ENCODE data around the gene URB2.
"Not testable (repeated sequence)": the region's sequence is repeated elsewhere in the genome, so short reads cannot be mapped to it uniquely, and the experiment has no call there.

URB2 gene

DNA sequence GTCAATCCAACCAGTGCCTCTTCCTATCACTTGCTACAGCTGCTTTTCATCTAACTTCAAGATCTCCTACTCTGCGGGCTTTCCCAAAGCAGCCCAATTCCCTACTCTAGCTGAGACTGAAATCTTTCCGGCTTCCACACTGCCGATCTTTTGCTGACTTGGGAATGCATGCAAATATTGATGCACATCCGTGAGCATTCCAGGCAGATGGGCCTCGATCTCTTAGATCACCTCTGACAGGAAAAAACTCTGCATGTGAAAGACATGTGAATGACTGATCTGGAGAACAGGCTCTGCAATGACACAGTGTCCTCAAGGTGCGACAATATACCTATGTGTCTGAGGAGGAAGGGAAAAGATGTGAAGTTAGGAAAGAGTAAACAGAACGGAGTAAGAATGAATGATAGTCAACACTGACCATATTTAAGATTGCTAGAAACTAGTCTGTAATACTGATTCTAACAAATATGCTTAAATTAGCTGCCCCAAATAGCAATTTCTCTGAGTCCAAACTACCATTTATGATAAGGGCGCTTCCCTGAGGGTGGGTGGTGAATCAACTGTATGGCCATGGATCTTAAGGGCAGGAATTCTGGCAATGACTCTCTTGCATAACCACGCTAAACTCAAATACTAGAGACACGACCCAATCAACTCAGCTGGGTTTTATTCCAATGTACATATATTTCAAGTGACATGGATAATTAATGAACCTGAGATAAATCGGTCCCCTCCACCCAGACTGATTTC, 8.5 kb upstream of the URB2 start:
- no peak for DNase-seq

DNA sequence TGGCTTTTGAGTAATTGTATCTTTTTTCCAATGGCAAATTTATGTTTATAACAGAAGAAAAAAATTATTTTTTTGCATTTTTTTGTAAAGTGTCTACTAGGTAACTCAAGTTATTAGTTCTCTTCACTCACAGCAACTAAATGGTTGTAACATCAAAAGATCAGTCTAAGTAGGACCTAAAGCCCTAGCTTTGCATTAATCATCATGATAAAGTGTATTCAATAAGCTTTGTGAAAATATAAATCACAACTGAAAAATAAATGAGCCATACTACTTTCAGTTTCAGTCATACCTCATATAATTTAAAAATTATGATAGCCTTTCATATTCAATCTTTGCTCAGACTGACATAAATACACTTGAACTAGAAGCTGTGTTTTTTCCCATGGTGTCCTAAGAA, 7.0 kb upstream of the URB2 start:
- no peak for DNase-seq

DNA sequence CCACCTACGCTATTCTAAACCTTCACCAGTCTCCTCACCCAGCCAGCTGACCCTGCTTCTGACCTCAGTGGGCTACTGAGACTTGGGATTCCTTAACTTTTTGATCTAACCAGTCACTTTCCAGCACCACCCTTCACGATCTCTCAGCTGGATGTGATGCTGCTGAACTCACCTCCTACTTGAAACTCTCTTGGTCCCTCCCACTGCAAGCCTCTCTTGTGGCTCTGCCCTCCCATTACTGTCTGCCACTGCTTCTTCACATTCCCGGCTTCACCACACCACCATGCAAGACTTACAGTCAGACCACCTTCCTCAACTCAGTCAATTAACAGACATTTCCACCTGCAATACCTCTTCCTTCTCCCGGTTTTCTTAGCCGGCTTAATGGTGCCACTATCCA, 6.4 kb upstream of the URB2 start:
- no peak for DNase-seq

DNA sequence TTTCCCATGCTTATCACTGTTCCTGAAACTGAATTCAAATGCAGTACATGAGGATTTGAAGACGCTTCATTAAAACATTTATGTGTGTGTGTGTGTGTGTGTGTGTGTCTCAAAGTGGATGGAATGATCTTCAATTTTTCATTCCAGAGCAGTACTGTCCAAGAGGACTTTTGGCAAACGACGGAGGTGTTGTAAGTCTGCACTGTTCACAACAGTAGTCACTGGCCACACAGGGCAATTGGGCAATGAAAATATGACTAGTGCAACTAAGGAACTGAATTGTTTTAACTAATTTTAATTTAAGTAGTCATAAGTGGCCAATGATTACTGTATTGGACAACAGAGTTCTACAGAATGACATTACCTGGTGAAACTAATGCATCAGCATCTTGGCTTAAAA, 5.2 kb upstream of the URB2 start:
- no peak for DNase-seq

DNA sequence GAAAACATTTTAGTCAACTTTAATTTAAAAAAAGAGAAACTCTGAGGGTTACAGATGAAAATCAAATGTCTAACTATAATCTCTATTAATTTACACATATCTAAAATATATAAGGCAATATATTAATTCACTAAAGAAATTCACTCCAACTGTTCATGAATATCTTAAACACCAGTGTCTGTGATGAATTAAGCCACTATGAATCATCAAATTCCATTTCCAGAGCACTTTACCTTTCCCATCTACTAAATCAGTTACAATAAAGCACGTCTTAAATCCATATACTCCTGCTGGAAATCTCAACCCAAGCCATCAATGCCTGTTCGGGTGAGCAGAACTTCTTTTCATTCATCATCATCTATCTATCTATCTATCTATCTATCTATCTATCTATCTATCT, 4.4 kb upstream of the URB2 start:
- DNase-seq: no peak

DNA sequence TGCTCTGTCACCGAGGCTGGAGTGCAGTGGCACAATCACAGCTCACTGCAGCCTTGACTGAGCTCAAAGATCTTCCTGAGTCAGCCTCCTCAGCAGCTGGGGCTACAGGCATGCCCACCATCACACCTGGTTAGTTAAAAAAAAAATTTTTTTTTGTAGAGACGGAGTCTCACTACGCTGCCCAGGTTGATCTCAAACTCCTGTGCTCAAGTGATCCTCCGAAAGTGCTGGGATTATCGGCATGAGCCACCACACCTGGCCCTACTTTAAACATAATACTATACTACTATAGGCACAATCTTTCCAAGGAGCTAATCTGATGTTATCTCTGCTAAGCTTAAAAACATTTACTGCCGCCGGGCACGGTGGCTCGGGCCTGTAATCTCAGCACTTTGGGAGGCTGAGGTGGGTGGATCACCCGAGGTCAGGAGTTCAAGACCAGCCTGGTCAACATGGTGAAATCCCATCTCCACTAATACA, 3.4 kb upstream of the URB2 start:
- DNase-seq: not testable (repeated sequence)

DNA sequence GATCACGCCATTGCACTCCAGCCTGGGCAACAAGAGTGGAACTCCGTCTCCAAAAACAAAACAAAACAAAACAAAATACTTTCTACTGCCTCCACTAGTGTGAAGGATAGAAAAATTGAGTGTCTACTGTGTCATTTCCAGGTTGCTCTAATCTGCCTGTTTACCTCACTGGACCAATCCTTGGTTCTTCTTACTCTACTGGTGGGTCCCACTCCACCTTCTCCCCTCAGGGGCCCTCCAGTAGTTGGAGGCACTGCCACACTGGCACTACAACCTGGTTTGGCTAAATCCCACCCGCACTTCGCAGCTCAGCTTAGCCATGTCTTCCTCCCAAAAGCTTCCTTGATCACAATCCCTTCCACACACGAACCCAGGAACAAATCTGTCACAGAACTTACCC, 2.8 kb upstream of the URB2 start:
- no peak for DNase-seq

DNA sequence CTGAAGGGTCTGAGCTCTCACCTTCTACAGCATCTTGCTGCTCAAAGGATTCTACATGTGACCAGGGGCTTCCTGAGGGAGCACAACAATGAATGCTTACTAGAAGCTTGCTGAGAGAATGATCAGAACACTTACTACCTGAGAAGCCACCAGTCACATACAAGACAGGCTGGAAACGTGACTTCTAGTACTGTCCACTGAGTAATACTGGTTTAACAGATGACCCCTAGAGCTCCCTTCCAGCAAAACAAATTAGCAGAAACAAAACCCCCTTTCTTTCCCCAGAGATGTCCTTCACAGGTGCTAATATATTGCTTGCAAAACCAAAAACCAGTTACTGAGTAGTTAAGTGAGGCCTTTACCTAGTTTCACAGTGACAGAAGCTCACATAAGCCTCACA, 2.2 kb upstream of the URB2 start:
- no peak for DNase-seq

DNA sequence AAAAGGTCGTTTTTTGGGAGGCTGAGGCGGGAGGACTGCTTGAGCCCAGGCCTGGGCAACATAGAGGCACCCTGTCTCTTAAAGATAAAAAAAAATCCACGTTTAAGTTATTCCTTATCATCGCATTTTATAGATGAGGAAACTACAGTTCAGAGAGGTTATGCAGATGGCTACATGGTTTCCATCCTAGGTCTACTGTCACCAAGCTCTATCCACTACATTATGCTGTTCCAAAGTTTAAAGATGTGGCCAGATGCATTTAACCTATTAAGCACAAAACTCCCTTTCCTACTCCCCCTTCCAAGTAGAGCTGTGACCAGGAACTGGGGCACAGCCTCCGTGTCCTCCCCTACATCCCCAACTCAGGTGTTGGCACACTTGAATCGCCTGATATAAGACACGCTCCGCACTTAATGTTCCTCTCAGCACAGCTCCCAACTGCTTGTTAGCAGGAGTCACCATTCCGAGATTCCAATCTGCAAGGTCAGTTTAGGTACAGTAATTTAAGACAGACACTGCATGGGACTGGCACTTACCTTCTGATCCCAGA, 1.5 kb upstream of the URB2 start:
- DNase-seq: no peak

DNA sequence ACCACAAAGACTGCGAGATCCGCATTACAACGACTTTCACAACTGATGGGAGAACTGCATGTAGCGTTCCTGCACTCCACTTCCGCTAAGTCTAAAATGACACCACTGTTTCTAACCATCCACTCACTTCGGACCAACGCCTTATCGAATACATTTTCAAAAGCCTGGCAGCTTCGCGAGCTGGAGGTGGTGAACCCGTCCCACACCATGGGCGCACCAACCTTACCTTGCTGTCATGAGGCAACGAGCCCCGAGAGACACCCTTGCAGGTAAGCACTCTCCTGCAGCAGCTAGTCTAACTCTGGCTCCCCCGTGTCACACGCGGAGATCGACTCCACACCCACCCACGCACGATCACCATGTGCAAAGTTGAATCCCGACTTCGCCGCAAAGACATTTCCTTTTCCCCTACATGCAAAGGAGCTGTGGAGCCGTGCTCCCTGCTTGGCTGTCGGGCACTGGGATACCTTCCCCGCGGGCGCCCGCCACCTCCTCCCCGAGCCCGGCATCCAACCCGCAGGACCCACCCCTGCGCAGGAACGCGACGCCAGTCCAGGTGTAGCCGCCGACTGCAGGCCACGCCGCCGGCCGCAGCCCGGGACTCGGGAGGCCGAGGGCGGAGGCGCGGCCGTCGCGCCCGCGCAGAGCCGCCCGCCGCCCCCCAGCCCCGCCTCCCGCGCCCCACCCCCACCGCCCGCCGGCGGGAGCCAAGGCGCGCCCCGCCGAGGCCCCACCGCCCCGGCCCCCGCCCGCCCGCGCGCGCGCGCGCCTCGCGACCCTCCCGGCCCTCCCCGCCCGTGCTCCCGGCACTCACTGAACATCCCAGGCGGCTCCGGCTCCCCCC, 754 bp upstream of the URB2 start:
- peak; percentile 35 for DNase-seq

DNA sequence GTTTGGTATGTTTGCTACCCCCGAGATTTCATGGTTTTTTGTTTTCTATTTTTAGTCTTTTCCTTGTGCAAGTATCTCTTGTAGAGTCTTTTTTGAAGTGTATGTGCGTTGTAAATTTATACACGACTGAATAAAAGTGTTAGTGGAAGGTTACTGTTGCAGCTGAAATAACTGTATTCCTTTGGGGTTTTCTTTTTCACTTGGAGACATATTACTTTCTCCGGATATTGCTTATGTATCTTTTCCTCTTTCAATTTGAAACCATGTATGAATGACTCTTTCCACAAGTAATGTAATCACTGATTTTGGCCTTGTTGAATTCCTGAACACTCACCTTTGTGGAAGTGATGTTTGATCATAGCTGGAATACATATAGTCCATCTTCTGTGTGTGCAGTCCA, 956 bp downstream of the URB2 start:
- no peak for DNase-seq

DNA sequence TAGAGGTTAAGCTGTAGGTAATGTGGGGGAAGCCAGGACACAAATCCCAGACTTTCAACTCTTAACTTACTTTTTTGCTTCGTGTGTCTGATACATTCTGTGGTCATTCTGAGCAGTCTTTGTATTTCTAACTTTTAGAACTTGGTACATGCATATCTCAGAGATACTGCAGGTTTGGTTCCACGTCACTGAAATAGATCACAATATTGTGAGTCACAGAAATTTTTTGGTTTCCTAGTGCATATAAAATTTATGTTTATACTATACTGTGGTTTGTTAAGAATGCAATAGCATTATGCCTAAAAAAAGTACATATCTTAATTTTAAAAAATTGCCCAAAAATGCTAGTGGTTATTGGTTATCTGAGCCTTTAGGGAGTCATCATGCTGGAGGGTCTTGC, 3.2 kb downstream of the URB2 start:
- DNase-seq: no peak

DNA sequence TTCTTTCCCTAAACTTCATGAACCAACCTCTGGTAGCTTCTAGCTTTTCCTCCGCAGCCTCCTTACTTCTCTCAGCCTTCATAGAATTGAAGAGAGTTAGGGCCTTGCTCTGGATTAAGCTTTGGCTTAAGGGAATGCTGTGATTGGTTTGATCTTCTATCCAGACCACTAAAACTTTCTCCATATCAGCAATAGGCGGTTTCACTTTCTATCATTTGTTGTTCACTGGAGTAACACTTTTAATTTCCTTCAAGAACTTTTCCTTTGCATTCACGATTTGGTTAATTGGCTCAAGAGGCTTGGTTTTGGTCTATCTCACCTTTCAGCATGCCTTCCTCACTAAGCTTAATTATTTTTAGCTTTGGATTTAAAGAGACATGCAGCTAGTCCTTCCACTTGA, 5.1 kb downstream of the URB2 start:
- no peak for DNase-seq

DNA sequence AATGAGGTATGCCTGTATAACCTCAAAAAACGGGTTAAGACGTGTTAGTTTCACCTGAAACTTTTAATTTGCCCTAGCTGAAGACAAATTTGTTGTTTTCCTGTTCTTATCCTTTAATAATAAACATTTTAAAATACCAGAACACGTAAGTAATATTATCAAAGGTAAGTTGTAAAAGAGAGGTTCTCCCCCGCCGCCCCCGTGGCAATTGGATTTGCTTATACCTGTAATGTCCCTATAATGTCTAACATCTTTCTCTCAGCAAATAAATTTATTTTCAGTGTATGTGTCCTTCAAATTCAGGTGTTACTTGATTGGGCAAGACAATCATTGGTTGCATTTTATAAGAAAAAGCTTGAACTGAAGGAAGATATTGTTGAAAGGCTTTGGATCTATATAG, 5.9 kb downstream of the URB2 start:
- DNase-seq: no peak

DNA sequence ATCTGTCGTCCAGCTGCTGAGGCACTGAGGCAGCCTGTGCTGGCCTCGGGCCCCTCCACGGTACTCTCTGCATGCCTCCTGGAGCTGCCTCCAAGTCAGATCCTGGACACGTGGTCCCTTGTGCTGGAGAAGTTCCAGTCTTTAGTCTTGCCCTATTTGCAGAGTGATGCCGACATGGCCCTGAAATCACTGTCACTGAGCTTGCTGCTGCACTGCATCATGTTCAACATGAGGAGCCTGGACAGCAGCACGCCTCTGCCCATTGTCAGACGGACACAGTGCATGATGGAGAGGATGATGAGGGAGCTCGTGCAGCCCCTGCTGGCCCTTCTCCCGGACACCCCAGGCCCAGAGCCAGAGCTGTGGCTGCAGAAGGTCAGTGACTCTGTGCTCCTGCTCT, 10.0 kb downstream of the URB2 start:
- no peak for DNase-seq

DNA sequence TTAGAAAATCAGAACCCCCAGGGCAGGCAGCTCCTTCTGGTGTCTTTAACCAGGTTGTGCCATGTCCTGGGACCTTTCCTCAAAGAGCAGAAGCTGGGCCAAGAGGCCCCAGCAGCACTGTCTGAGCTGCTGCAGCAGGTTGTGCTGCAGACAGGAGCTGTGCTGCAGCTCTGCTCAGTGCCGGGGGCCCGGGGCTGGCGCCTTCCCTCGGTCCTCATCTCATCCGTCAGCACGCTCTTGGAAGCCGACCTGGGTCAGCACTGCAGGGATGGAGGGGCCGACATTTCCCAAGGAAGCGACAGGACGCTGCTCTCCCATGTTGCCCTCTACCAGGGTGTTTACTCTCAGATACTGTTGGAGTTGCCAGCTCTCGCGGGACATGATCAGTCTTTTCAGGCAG, 11.7 kb downstream of the URB2 start:
- DNase-seq: no peak

DNA sequence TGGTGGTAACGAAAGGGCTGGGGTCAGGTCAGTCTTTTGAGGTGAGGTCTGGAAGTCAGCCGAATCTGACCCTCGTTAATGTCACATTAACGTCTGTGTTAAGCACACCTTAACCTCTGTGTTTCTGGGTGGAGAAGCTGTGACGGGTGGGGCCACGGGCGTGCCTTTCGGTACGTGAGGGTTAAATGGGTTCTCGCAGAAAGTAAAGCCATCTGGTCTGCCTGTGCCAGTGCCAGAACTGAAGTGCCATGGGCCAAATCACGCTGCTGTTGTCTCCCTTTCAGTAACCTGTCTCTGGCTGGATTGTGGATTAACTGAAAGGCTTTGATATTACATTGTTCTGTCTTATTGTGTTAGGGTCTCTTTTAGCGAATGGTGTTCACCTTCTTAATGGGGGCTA, 14.4 kb downstream of the URB2 start:
- peak; percentile 46 for DNase-seq

DNA sequence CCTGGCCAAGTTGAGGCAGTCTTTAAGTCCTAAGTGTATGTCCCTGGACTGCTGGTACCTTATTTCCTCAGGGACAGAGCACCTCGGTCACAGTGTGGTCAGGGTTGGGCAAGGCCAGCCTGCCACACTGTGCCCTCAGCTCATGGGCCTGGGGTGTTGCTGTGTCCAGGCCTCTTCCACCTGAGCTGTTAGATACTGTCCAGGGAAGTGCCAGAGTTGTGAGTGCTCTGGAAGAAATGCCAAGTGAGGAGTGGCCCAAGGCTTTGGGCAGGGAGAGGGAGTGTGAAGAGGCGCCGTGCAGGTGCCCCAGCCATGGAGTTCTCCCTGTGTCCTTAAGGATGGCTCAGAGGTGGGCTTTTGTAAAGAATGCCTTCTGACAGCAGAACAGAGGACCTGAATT, 15.3 kb downstream of the URB2 start:
- no peak for DNase-seq

DNA sequence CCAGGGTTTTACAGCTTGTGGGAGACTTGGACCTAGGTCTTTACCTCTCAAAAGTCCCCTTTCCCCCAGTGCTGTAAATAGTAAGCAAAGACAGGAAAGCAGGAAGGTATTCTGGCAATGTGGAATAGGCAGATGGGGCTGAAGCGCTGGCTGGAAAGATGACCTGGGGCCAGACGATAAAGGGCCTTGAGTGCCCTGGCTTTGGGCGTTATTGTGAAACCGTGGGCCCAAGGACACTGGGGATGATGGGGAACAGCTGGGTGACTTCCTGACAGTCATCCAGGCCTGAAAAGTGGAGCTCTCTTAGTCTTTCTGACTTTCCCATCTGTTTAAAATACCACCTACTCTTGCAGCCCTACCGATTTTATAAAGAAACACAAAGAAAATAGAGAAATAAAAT, 16.3 kb downstream of the URB2 start:
- no peak for DNase-seq

DNA sequence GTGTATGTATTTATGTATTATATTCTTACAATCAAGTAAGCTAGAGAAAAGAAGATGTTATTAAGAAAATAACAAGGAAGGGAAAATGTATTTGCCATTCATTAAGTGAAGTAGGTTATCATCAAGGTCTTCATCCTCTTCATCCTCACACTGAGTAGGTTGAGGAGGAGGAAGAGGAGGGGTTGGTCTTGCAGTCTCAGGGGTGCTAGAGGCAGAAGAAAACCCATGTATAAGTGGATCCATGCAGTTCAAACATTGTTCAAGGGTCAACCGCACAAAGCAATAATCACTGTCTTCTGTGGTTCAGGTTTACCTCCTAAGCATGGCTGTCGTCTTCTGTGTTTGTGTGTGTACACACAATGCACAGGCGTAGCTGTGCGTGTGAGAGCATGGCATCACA, 16.9 kb downstream of the URB2 start:
- no peak for DNase-seq

DNA sequence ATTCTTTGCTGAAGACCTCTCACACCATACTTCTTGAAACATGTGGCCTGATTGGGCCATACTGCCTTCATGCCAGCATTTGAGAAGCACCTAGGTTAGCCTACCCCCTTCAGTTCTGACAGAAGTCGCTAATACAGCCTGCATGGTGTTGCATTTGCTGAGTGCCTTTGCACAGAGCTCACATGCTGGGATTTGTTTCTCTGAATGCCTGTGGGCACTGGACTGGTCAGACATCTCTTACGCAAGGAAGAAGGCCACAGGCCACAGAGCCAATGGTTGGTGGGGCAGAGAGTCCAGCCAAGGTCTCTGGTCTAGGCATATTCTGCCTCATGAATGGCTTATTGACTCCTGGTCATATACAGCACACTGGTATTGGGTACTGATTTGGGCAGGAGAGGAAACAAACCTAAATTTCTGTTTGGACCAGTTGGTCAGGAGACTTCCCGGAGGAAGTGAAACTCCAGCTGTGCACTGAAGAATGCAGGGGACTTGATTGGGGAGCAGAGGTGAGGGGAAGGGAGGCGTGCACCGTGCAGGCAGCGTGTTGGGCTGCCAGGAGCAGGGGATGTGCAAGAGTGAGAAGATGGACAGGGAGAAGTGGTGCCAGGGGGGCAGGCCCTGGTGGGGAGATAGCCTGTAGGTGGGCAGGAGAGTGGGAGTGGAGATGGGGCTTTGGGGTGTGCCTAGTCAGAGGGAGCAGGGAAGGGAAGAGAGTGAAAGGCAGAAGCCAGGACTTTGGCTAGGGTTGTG, 18.1 kb downstream of the URB2 start:
- DNase-seq: no peak

DNA sequence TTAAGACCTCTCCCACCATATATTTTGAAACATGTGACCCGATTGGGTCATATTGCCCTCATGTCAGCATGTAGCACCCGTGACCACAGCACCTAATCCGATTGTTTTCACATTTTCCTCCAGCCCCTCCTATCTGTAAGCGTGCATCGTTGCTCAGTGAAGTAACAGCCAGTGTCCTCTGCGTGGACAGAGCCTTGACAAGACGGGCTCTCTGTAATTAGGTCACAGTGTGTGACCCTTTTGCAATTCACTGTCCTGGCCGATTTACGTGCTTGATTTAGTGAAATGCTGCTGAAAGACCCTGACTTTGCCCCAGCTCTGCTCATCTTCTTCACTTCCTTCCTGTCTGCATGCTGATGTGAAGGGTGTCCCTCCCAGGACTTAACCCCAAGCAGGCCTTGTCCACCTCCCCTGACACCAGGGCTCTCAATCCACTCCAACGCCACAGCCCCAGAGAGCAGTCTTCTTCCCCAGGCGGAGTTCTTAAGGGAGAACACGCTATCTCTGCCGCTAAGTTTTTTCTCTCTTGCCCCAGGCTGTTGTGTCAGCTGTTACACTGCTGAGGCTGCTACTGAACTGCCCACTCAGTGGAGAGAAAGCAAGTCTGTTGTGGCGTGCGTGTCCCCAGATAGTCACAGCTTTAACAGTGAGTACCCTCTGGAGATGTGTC, 19.4 kb downstream of the URB2 start:
- DNase-seq: no peak

DNA sequence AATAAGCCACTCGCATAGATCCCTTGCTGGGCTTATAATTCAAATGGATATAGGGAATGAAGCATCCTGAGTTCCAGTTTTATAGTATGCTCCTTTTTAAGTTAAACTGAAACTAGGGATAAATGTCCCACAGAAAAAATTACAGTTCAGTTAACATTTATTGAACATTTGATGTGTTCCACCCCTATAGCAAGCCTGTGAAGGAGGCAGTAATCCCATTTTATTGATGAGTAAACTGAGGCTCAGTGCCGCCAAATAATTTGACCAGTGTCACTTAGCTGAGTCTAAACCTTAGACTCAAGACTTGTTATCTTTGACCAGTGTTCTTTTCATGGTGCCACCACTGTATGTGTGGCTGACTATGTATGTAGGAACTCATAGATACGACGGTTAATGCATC, 22.4 kb downstream of the URB2 start:
- no peak for DNase-seq

All from NCI-H1092 (cell line).